HG03439 (cell line): ENCODE data around the gene KCNC1.

Source experiments
- ATAC-seq: cut with Tn5 transposase; IDR thresholded peaks from one replicate; pipeline ENCODE4 v1.9.1; 2021; ENCODE audit warnings: mild to moderate bottlenecking, moderate library complexity; ENCODE audit not compliant: unreplicated experiment

The KCNC1 gene

GRCh38 chr11:17736579-17736893 lies 2.0 kb downstream of the KCNC1 start:
- ATAC-seq = no peak

GRCh38 chr11:17736930-17737817 lies 2.6 kb downstream of the KCNC1 start:
- no peak for ATAC-seq

DNA sequence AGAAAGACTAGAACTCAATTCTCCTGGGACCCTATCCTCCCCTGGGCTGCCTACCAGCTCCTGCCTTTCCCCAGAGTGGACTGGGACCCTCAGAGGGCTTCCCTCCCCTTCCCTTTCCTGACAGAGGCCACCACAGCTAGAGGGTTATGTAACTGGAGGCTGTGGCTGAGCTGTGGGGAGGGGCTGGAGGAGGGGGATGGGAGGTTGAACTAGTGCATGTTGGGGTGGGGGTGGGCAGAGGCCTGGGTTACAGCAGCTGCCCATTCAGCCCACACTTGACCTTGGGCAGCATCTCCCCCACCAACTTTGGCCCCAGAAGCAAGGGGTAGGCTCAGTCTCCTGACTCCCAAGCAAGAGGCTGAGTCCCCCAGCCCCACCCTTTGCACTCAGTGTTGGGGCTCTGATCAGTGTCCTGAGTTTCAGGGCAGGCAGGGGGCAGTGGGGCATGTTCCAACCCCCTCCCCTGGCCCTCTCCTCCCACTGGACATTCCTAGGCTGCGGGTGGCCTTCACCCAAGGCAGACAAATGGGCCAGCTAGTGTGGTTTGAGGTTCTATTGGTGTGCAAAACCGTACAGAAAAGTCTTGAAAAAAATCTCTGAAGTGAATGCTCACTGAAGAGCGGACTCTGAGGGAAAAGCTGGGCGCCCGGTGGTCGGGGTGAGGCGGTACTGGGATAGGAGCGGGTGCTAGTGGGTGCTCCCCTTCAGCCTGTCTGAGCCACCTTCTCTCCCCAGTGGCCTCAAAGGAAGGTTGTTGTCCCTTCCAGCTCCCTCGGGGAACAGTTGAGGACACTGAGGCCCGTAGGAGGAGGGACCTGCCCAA lies 3.8 kb downstream of the KCNC1 start:
- no peak for ATAC-seq

GRCh38 chr11:17739945-17740338 lies 5.4 kb downstream of the KCNC1 start:
- no peak for ATAC-seq

DNA sequence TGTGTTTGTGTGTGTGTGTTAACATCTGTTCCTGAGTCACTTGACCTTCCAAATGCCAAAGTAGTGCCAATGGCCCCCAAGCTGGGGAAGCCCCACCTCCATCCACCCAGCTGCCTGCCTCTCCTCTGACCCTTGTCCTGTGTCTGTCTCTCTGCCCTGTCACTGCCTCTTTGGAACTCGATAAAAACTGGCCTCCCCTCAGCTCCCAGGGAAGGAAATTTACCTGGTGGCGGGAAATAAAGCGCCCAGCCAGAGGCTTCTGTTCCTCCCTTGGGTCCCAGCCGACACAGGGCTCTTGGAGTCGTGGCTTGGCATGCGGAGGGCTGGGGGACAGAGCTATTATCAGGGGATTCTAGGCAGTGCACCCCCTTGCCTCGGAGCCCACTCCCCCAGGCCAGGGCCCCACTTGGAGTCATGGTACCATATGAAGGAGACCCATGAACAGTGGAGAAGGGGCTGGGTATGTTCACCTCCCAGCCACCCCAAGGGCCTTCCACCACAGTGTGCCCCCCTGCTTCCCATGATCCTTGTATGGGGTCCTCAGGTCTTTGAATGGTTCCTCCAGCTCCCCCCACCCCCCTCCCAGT lies 6.2 kb downstream of the KCNC1 start:
- ATAC-seq = no peak

GRCh38 chr11:17741487-17741886 lies 6.9 kb downstream of the KCNC1 start:
- ATAC-seq = no peak

DNA sequence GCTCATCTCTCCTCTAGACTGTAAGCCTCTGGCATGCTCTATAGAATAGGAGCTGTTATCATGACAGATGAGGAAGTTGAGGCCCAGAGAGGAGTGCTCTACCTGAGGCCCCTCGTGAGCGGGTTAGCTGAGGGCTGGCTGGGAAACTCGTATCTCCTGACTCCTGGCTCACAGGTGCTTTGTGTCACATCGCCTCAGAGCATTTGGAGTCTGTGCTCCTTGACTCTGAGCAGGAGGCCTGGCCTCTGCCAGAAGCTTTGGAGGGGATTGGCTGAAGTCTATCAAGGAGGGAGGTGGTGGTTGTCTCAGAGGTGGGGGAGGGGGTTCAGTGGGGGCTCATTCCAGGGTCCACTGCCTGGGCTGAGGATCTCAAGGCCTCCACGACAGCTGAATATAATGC lies 7.4 kb downstream of the KCNC1 start:
- ATAC-seq = no peak

DNA sequence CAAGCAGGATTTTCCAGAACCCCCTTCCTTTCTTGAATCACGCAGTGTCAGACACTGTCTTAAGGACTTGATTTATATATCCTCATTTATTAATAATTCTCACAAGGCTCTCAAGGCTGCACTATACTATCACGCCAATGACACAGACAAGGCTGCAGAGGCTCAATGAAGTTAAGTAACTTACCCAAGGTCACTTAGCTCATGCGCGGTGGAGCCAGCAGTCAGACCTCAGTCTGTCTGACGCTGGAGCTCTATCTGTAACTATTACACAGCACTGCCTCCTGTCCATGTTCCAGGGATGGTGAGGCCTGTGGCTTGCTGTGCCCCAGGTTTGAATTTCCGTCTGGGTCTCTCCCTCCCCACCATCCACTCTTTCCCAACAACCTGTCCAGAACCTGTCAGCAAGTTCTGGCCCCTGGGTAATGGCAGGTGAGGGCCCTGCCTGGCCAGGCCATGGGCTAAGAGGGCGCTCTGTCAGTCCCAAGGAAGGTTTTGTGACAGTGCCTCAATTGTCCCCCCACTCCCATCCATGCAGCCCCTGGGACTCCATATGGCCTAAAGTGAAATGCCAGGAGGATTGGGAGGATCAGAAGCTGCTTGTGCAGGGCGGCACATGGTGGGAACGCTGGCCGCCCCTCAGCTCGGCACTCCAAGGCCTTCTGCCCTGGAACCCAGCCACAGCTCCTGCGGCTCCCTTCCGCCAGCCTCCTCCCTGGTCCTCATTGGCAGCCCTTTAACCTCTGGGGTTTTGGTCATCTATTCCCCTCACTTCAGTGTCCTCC lies 8.6 kb downstream of the KCNC1 start:
- ATAC-seq = no peak

DNA sequence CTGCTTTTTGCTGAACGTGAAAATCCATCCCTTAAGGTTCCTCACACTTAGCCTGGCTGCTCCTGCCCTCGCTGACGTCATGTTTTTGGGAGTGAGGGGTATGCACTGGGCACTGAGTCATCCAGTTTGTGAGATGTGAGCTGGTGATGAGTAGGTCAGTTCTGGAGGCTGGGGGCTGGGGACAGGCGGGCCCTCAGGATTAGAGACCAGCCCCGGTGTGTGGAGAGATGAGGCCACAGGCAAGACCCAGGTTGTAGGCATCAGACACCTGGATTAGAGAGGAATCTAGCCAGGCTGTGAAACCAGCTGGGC lies 9.2 kb downstream of the KCNC1 start:
- ATAC-seq = no peak

GRCh38 chr11:17744151-17744940 lies 9.8 kb downstream of the KCNC1 start:
- no peak for ATAC-seq

- no peak for ATAC-seq
Observed at GRCh38 chr11:17745023-17745772, 10.6 kb downstream of the KCNC1 start.

GRCh38 chr11:17746096-17746495 lies 11.5 kb downstream of the KCNC1 start:
- ATAC-seq = no peak

- ATAC-seq = no peak
Observed at GRCh38 chr11:17747131-17747955, 12.8 kb downstream of the KCNC1 start.

- ATAC-seq = no peak
Observed at GRCh38 chr11:17748044-17748443, 13.5 kb downstream of the KCNC1 start.

- ATAC-seq = no peak
Observed at GRCh38 chr11:17748761-17749721, 14.5 kb downstream of the KCNC1 start.

GRCh38 chr11:17750013-17750800 lies 15.6 kb downstream of the KCNC1 start:
- no peak for ATAC-seq

GRCh38 chr11:17750801-17751165 lies 16.2 kb downstream of the KCNC1 start:
- no peak for ATAC-seq
